ENCODE results near the gene RAB31. TPM values are rescaled to one million over a fixed set of nuclear protein-coding genes. Genes with fewer than 3 reads are reported as not detected.

Gene RAB31
- total and polyA plus RNA-seq, 2 donors from 2014 or later, result 17.3 to 77.1 TPM

DNA sequence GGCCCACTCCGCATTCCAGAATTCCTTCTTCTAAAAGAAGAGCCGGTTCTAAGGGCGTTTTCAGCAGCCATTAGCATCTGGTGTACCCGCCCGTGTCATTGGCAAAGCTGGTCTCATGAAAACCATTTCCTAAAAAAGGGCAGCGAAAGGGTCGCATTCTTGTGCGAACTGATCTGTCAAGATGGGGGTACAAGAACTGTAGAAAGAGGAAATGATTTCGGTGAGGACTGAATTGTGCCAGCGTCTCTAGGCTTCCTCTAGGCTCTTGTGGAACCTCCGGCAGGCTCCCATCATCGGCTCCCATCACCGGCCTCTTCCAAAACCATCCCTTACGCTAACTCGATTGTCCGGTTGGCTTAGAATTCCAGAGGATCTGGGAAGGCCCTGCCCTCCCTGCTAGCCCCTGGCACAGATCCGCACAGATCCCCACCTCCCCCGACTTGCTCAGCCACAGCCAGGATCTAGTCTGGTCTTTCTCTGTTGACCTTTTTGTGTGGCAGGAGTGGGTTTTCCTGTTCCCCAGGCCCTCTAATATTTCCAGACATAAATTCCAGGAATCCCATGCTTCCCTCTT, 1.3 kb downstream of the RAB31 start:
- FAIRE-seq (no peak), DNase-seq (peak in 2 of 5 donors; percentile 27 to 41)
- Histone ChIP-seq H3K36me3 (ENCODE audit: control insufficient read depth in 2 of 3, insufficient read depth in 3 of 3, low read length in 3 of 3) (no peaks in the 10 kb centered on the region), H3K27ac (ENCODE audit: low read depth in 2 of 2, low read length in 2 of 2) (peak overlapping the region in 1 of 2 donors; percentile 50), H3K9me3 (ENCODE audit: control insufficient read depth in 2 of 3, insufficient read depth in 1 of 3, low read length in 3 of 3) (no peaks in the 10 kb centered on the region), H3K4me1 (ENCODE audit: control insufficient read depth in 2 of 3, insufficient read depth in 2 of 3, low read depth in 1 of 3, low read length in 3 of 3) (peaks cover 0 to 16% (median 0%) of the 10 kb centered on the region in 3 donors), H3K27me3 (ENCODE audit: control insufficient read depth, insufficient read depth, low read length) (no peaks in the 10 kb centered on the region), H3K9ac (ENCODE audit: low read length in 3 of 3) (peak overlapping the region in 2 of 3 donors; percentile 56), H3K4me3 (ENCODE audit: low read length in 3 of 3) (peak overlapping the region in 2 of 3 donors; percentile 57 to 72)
- TF ChIP-seq, protein P1, sequence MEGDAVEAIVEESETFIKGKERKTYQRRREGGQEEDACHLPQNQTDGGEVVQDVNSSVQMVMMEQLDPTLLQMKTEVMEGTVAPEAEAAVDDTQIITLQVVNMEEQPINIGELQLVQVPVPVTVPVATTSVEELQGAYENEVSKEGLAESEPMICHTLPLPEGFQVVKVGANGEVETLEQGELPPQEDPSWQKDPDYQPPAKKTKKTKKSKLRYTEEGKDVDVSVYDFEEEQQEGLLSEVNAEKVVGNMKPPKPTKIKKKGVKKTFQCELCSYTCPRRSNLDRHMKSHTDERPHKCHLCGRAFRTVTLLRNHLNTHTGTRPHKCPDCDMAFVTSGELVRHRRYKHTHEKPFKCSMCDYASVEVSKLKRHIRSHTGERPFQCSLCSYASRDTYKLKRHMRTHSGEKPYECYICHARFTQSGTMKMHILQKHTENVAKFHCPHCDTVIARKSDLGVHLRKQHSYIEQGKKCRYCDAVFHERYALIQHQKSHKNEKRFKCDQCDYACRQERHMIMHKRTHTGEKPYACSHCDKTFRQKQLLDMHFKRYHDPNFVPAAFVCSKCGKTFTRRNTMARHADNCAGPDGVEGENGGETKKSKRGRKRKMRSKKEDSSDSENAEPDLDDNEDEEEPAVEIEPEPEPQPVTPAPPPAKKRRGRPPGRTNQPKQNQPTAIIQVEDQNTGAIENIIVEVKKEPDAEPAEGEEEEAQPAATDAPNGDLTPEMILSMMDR (IDR thresholded peaks at IDR 0.05; ENCODE audit: borderline replicate concordance, extremely low read depth, insufficient read depth), result no peak
- intact Hi-C loops (cut with DNase I), result no loop called here

DNA sequence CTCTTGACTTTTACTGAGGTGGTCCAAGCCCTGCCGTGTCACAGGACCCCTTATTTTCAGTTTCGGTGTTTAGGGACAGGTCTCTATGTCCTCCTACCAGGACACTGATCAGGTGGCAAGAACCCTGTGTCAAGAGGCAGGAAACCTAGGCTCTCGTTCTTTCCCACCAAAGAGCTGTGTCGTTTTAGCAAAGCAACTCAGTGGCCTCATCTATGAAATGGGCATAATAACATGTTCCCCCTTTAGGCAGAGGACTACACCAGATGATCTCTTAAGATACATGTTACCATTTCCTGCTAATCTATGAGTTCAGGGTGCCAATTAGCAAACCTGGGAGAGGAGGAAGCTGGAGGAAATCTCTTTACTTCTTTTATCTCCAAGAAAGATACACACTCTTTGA, 1.9 kb downstream of the RAB31 start:
- intact Hi-C loops (cut with DNase I), result no loop called here
- H3K4me1 ChIP-seq (ENCODE audit: control insufficient read depth in 2 of 3, insufficient read depth in 2 of 3, low read depth in 1 of 3, low read length in 3 of 3), result peaks cover 0 to 16% (median 0%) of the 10 kb centered on the region in 3 donors

DNA sequence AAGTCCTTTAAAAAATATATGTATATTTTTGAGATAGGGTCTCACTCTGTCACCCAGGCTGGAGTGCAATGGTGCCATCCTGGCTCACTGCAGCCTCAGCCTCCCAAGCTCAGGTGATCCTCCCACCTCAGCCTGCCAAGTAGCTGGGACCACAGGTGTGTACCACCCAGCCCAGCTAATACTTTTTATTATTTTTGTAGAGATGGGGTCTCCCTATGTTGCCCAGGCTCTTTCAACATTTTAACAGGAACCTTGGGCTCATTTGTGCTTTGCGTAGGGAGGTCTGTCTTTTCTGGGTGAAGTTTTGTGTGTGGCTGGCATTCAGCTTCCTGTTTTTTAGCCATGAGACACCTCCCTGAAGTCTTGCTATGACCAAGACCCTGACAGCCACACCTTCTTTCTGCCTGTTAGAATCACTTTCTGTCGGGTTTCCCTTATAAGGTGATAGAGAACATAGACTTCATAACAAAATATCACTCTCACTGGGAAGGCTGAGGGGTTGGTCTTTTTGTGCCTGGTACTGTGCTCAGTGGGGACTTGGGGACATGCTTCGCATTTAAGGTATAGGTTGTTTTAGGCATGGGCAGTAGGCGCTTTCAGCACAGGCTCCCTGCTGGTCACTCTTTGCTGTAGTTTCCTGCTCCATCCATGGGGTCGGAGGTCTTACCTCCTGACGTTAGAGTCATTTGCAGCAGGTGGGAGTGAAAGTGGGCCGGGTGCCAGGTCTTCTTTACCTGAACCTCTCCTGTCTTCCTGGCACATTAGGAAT, 3.4 kb downstream of the RAB31 start:
- Histone ChIP-seq H3K9ac (ENCODE audit: low read length in 3 of 3) (no peak overlapping the region), H3K4me1 (ENCODE audit: control insufficient read depth in 2 of 3, insufficient read depth in 2 of 3, low read depth in 1 of 3, low read length in 3 of 3) (peaks cover 0 to 16% (median 0%) of the 10 kb centered on the region in 3 donors), H3K36me3 (ENCODE audit: control insufficient read depth in 2 of 3, insufficient read depth in 3 of 3, low read length in 3 of 3) (no peaks in the 10 kb centered on the region), H3K9me3 (ENCODE audit: control insufficient read depth in 2 of 3, insufficient read depth in 1 of 3, low read length in 3 of 3) (no peaks in the 10 kb centered on the region), H3K4me3 (ENCODE audit: low read length in 3 of 3) (no peak overlapping the region), H3K27ac (ENCODE audit: low read depth in 2 of 2, low read length in 2 of 2) (no peak overlapping the region), H3K27me3 (ENCODE audit: control insufficient read depth, insufficient read depth, low read length) (no peaks in the 10 kb centered on the region)
- TF ChIP-seq, protein P1 (IDR thresholded peaks at IDR 0.05; ENCODE audit: borderline replicate concordance, extremely low read depth, insufficient read depth), result no peak
- no peak for FAIRE-seq
- intact Hi-C loops (cut with DNase I), result no loop called here
- peak in 1 of 5 donors; percentile 79 for DNase-seq

More for the DNA sequence above, 1.9 kb downstream of the RAB31 start:
- H3K4me3 ChIP-seq (ENCODE audit: low read length in 3 of 3), result no peak overlapping the region
- TF ChIP-seq, protein P1 (IDR thresholded peaks at IDR 0.05; ENCODE audit: borderline replicate concordance, extremely low read depth, insufficient read depth), result no peak
- no peak overlapping the region for H3K9ac ChIP-seq (ENCODE audit: low read length in 3 of 3)
- DNase-seq (no peak), FAIRE-seq (no peak)
- no peaks in the 10 kb centered on the region for H3K36me3 ChIP-seq (ENCODE audit: control insufficient read depth in 2 of 3, insufficient read depth in 3 of 3, low read length in 3 of 3)
- no peak overlapping the region for H3K27ac ChIP-seq (ENCODE audit: low read depth in 2 of 2, low read length in 2 of 2)
- no peaks in the 10 kb centered on the region for H3K27me3 ChIP-seq (ENCODE audit: control insufficient read depth, insufficient read depth, low read length)
- no peaks in the 10 kb centered on the region for H3K9me3 ChIP-seq (ENCODE audit: control insufficient read depth in 2 of 3, insufficient read depth in 1 of 3, low read length in 3 of 3)
